Vagina (tissue), 2 donors: ENCODE results near the gene CUEDC1. TPM values are rescaled to one million over a fixed set of nuclear protein-coding genes. Genes with fewer than 3 reads are reported as not detected.

Experiments
- DNase-seq, 2 donors: peaks; one replicate each; pipeline ENCODE4 v3.0.0-alpha.2; 2017; ENCODE audit errors: extremely low spot score in 2 of 2
- H3K27ac ChIP-seq: fragments of 200-600 bp; sonication (generic); one replicate; pipeline ENCODE4 v1.5.1; 2019
- H3K27me3 ChIP-seq: fragments of 200-600 bp; sonication (generic); one replicate; pipeline ENCODE4 v1.5.1; 2019
- H3K36me3 ChIP-seq, 2 donors: fragments of 200-600 bp; sonication (generic); one replicate each; pipeline ENCODE4 v1.5.1; 2017 to 2019
- H3K4me1 ChIP-seq: fragments of 200-600 bp; sonication (generic); one replicate; pipeline ENCODE4 v1.5.1; 2019
- H3K4me3 ChIP-seq, 2 donors: fragments of 200-600 bp; sonication (generic); 1 replicate in 1 of 2; 2 replicates in 1 of 2; pipeline ENCODE4 v1.5.1; 2016 to 2019
- H3K9me3 ChIP-seq: fragments of 200-600 bp; sonication (generic); one replicate; pipeline ENCODE4 v1.5.1; 2019
- CTCF ChIP-seq, 3 experiments: fragments of 450-650 bp in 2 of 3; fragments of 200-600 bp in 1 of 3; sonication (generic) in 1 of 3; IDR thresholded peaks; one replicate each; pipeline ENCODE4 v1.5.1; 2017 to 2019; ENCODE audit warnings: antibody characterized with exemption in 3 of 3, mild to moderate bottlenecking in 2 of 3, moderate library complexity in 2 of 3
- POLR2A ChIP-seq, 2 donors: fragments of 450-650 bp; IDR thresholded peaks; one replicate each; pipeline ENCODE4 v1.6.1; 2017; ENCODE audit warnings: antibody characterized with exemption in 2 of 2, mild to moderate bottlenecking in 2 of 2, moderate library complexity in 2 of 2
- POLR2AphosphoS5 ChIP-seq, 2 donors: sonication (generic); formaldehyde crosslinking; IDR thresholded peaks; one replicate each; pipeline ENCODE4 v1.9.0; 2017; ENCODE audit warnings: antibody characterized with exemption in 2 of 2, mild to moderate bottlenecking in 2 of 2, low read depth in 1 of 2; ENCODE audit not compliant: insufficient read depth in 1 of 2
- intact Hi-C: fragments of 100-400 bp; cut with DNase I; formaldehyde crosslinking; loops from one replicate; pipeline ENCODE4 v1.15.1; 2023
- total RNA-seq: library from RNA; depleted of rRNA; stranded (reverse); fragments of >200 nt; gene quantifications from one replicate; pipeline ENCODE4 v1.2.3, GENCODE V29; 2016

CUEDC1 gene
- 28.7 TPM for total RNA-seq

- Histone ChIP-seq H3K36me3 (no peaks in the 10 kb centered on the region), H3K9me3 (no peaks in the 10 kb centered on the region), H3K4me1 (peaks cover 55% of the 10 kb centered on the region), H3K27me3 (no peaks in the 10 kb centered on the region), H3K27ac (peak within 1 kb of the TSS; percentile 99), H3K4me3 (peak within 1 kb of the TSS; percentile 67 to 82)
- intact Hi-C loops: no loop called here
- DNase-seq: no peak
- TF ChIP-seq POLR2AphosphoS5 (IDR thresholded peaks at IDR 0.05; ENCODE audit: insufficient read depth in 1 of 2, low read depth in 1 of 2) (no peak), CTCF (IDR thresholded peaks at IDR 0.05) (no peak), POLR2A (IDR thresholded peaks at IDR 0.05) (no peak)
Observed at GRCh38 chr17:57955183-57955931, at the start of gene CUEDC1. TSS of gene CUEDC1 (minus strand) at chr17:57955412. CDS start at chr17:57885564, 69,848 bp downstream.

GRCh38 chr17:58004060-58004459, 48.8 kb upstream of the CUEDC1 start:
- no peak for DNase-seq
- TF ChIP-seq CTCF (IDR thresholded peaks at IDR 0.05) (no peak), POLR2AphosphoS5 (IDR thresholded peaks at IDR 0.05; ENCODE audit: insufficient read depth in 1 of 2, low read depth in 1 of 2) (no peak), POLR2A (IDR thresholded peaks at IDR 0.05) (no peak)
- H3K27ac ChIP-seq: no peak overlapping the region
- H3K4me1 ChIP-seq: peaks cover 52% of the 10 kb centered on the region
- H3K36me3 ChIP-seq: peaks cover 0 to 45% of the 10 kb centered on the region in 2 donors
- no peaks in the 10 kb centered on the region for H3K9me3 ChIP-seq
- no peak overlapping the region for H3K4me3 ChIP-seq
- no peaks in the 10 kb centered on the region for H3K27me3 ChIP-seq
- intact Hi-C loops: no loop called here

- peaks cover 48% of the 10 kb centered on the region for H3K4me1 ChIP-seq
Observed at GRCh38 chr17:58002973-58003372, 47.8 kb upstream of the CUEDC1 start.

GRCh38 chr17:58002154-58002948, 47.1 kb upstream of the CUEDC1 start:
- Histone ChIP-seq H3K27me3 (no peaks in the 10 kb centered on the region), H3K36me3 (peaks cover 0 to 45% of the 10 kb centered on the region in 2 donors), H3K4me3 (no peak overlapping the region), H3K9me3 (no peaks in the 10 kb centered on the region), H3K4me1 (peaks cover 46% of the 10 kb centered on the region), H3K27ac (no peak overlapping the region)
- intact Hi-C loops: no loop called here
- TF ChIP-seq CTCF (IDR thresholded peaks at IDR 0.05) (no peak), POLR2AphosphoS5 (IDR thresholded peaks at IDR 0.05; ENCODE audit: insufficient read depth in 1 of 2, low read depth in 1 of 2) (no peak), POLR2A (IDR thresholded peaks at IDR 0.05) (no peak)
- no peak for DNase-seq

More at GRCh38 chr17:58002973-58003372, 47.8 kb upstream of the CUEDC1 start:
- peaks cover 0 to 45% of the 10 kb centered on the region in 2 donors for H3K36me3 ChIP-seq
- H3K27ac ChIP-seq: no peak overlapping the region
- no peak overlapping the region for H3K4me3 ChIP-seq
- intact Hi-C loops: no loop called here
- no peaks in the 10 kb centered on the region for H3K27me3 ChIP-seq
- no peak for DNase-seq
- TF ChIP-seq CTCF (IDR thresholded peaks at IDR 0.05): no peak
- TF ChIP-seq POLR2AphosphoS5 (IDR thresholded peaks at IDR 0.05; ENCODE audit: insufficient read depth in 1 of 2, low read depth in 1 of 2): no peak
- no peak for TF ChIP-seq POLR2A (IDR thresholded peaks at IDR 0.05)
- H3K9me3 ChIP-seq: no peaks in the 10 kb centered on the region
